GM23338 (cell line): ENCODE data around the gene CXCL10.
"Not testable (repeated sequence)": the region's sequence is repeated elsewhere in the genome, so short reads cannot be mapped to it uniquely, and the experiment has no call there.

Source experiments
- CTCF ChIP-seq, 2 experiments: fragments of 200-600 bp in 1 of 2; sonication (generic) in 1 of 2; conservative IDR thresholded peaks; 2 replicates each; pipeline versions ENCODE4 v1.5.1 to v1.6.1; 2016 to 2017; ENCODE audit warnings: antibody characterized with exemption in 2 of 2, low read depth in 2 of 2, mild to moderate bottlenecking in 2 of 2, moderate library complexity in 1 of 2
- ETS1 ChIP-seq: IDR thresholded peaks from 2 replicates; pipeline ENCODE4 v1.6.1; 2016; ENCODE audit warnings: antibody characterized with exemption
- EZH2 ChIP-seq: fragments of 200-600 bp; sonication (generic); IDR thresholded peaks from one replicate; pipeline ENCODE4 v1.8.0; 2017; ENCODE audit warnings: antibody characterized with exemption, mild to moderate bottlenecking, low read depth; ENCODE audit not compliant: unreplicated experiment
- POLR2AphosphoS5 ChIP-seq: IDR thresholded peaks from 2 replicates; pipeline ENCODE4 v1.6.1; 2016; ENCODE audit warnings: antibody characterized with exemption, low read depth

- not testable (repeated sequence) for TF ChIP-seq CTCF (conservative IDR thresholded peaks at IDR 0.05; ENCODE audit: low read depth in 2 of 2); POLR2AphosphoS5; ETS1; EZH2
Measured at GRCh38 chr4:76049860-76050416, 26.6 kb upstream of the CXCL10 start.
